ENCODE results near the gene MGAT4A.

- TF ChIP-seq CTCF (conservative IDR thresholded peaks at IDR 0.05; ENCODE audit: low read length) = no peak
- TF ChIP-seq EZH2phosphoT487 (IDR thresholded peaks at IDR 0.05; ENCODE audit: borderline replicate concordance) = no peak
These were observed 46.1 kb upstream of the MGAT4A start for GRCh38 chr2:98777076-98777475.

All from Loucy (cell line).